C4-2B (cell line): ENCODE data around the gene EGLN2.

ENCODE experiments used
- CTCF ChIP-seq: fragments of 450-650 bp; conservative IDR thresholded peaks from 2 replicates; pipeline ENCODE4 v1.5.1; 2017; ENCODE audit warnings: mild to moderate bottlenecking
- ZFX ChIP-seq: fragments of 450-650 bp; IDR thresholded peaks from 2 replicates; pipeline ENCODE4 v1.6.1; 2017

GRCh38 chr19:40754611-40755247 lies 44.3 kb upstream of the EGLN2 start:
- no peak for TF ChIP-seq CTCF
- no peak for TF ChIP-seq ZFX
